Measurements from ENCODE around the gene PTK7. TPM values are rescaled to one million over a fixed set of nuclear protein-coding genes. Genes with fewer than 3 reads are reported as not detected.

PTK7 gene
- total RNA-seq, 1 donor, result 1.8 TPM

- H3K4me3 ChIP-seq (ENCODE audit: low read length), result no peak overlapping the region
- no peaks in the 10 kb centered on the region for H3K9me3 ChIP-seq (ENCODE audit: low read depth, low read length)
- no peaks in the 10 kb centered on the region for H3K27me3 ChIP-seq (ENCODE audit: insufficient read depth, low read length)
- H3K4me1 ChIP-seq (ENCODE audit: insufficient read depth, low read length), result no peaks in the 10 kb centered on the region
Measured at GRCh38 chr6:43202451-43202850, 126.3 kb downstream of the PTK7 start.

GRCh38 chr6:43203029-43203717 lies 127.1 kb downstream of the PTK7 start:
- Histone ChIP-seq H3K9me3 (ENCODE audit: low read depth, low read length) (no peaks in the 10 kb centered on the region), H3K4me1 (ENCODE audit: insufficient read depth, low read length) (no peaks in the 10 kb centered on the region)

GRCh38 chr6:43203718-43204095 lies 127.6 kb downstream of the PTK7 start:
- H3K4me3 ChIP-seq (ENCODE audit: low read length), result no peak overlapping the region
- H3K27me3 ChIP-seq (ENCODE audit: insufficient read depth, low read length), result no peaks in the 10 kb centered on the region
- H3K9me3 ChIP-seq (ENCODE audit: low read depth, low read length), result no peaks in the 10 kb centered on the region
- no peaks in the 10 kb centered on the region for H3K4me1 ChIP-seq (ENCODE audit: insufficient read depth, low read length)

More at GRCh38 chr6:43203029-43203717, 127.1 kb downstream of the PTK7 start:
- Histone ChIP-seq H3K27me3 (ENCODE audit: insufficient read depth, low read length) (no peaks in the 10 kb centered on the region), H3K4me3 (ENCODE audit: low read length) (no peak overlapping the region)

GRCh38 chr6:43204271-43205105 lies 128.4 kb downstream of the PTK7 start:
- H3K4me3 ChIP-seq (ENCODE audit: low read length), result no peak overlapping the region
- H3K27me3 ChIP-seq (ENCODE audit: insufficient read depth, low read length), result no peaks in the 10 kb centered on the region
- no peaks in the 10 kb centered on the region for H3K4me1 ChIP-seq (ENCODE audit: insufficient read depth, low read length)

GRCh38 chr6:43205849-43206248 lies 129.7 kb downstream of the PTK7 start:
- H3K4me3 ChIP-seq (ENCODE audit: low read length), result no peak overlapping the region
- H3K4me1 ChIP-seq (ENCODE audit: insufficient read depth, low read length), result no peaks in the 10 kb centered on the region
- H3K9me3 ChIP-seq (ENCODE audit: low read depth, low read length), result no peaks in the 10 kb centered on the region
- no peaks in the 10 kb centered on the region for H3K27me3 ChIP-seq (ENCODE audit: insufficient read depth, low read length)

More at GRCh38 chr6:43204271-43205105, 128.4 kb downstream of the PTK7 start:
- H3K9me3 ChIP-seq (ENCODE audit: low read depth, low read length), result no peaks in the 10 kb centered on the region

- Histone ChIP-seq H3K4me3 (ENCODE audit: low read length) (no peak overlapping the region), H3K9me3 (ENCODE audit: low read depth, low read length) (no peaks in the 10 kb centered on the region), H3K27me3 (ENCODE audit: insufficient read depth, low read length) (no peaks in the 10 kb centered on the region), H3K4me1 (ENCODE audit: insufficient read depth, low read length) (no peaks in the 10 kb centered on the region)
Measured at GRCh38 chr6:43207286-43207685, 131.2 kb downstream of the PTK7 start.

Other genes with a start within 250 kb of the PTK7 start
- 64.2 TPM for gene RPL7L1, start 196.7 kb upstream of the PTK7 start, total RNA-seq
- 6.9 TPM for gene PTCRA, start 160.3 kb upstream of the PTK7 start, total RNA-seq
- 77.1 TPM for gene CNPY3, start 146.8 kb upstream of the PTK7 start, total RNA-seq
- 0.63 TPM for gene GNMT, start 115.6 kb upstream of the PTK7 start, total RNA-seq
- gene PEX6, start 97.1 kb upstream of the PTK7 start, total RNA-seq, result 10.0 TPM
- 15.2 TPM for gene PPP2R5D, start 91.7 kb upstream of the PTK7 start, total RNA-seq
- gene MEA1, start 62.4 kb upstream of the PTK7 start, total RNA-seq, result 17.7 TPM
- gene KLHDC3, start 62.1 kb upstream of the PTK7 start, total RNA-seq, result 30.2 TPM
- gene RRP36, start 54.7 kb upstream of the PTK7 start, total RNA-seq, result 31.1 TPM
- gene CUL7, start 22.5 kb upstream of the PTK7 start, total RNA-seq, result 2.7 TPM
- gene MRPL2, start 16.9 kb upstream of the PTK7 start, total RNA-seq, result 5.7 TPM
- gene KLC4, start 16.7 kb upstream of the PTK7 start, total RNA-seq, result 9.6 TPM
- 17.0 TPM for gene SRF, start 95.0 kb downstream of the PTK7 start, total RNA-seq
- 24.2 TPM for gene CUL9, start 105.9 kb downstream of the PTK7 start, total RNA-seq
- gene DNPH1, start 153.2 kb downstream of the PTK7 start, total RNA-seq, result 14.7 TPM
- gene TTBK1, start 167.2 kb downstream of the PTK7 start, total RNA-seq, result under 0.01 TPM
- not detected for gene SLC22A7, start 221.9 kb downstream of the PTK7 start, total RNA-seq
- gene CRIP3, start 232.5 kb downstream of the PTK7 start, total RNA-seq, result 0.84 TPM

Data from mononuclear cell (primary cell).